GM21576 (cell line): Measurements from ENCODE around the gene CLDN4.
"Not testable (repeated sequence)": the region's sequence is repeated elsewhere in the genome, so short reads cannot be mapped to it uniquely, and the experiment has no call there.

Experiments used
- ATAC-seq: cut with Tn5 transposase; IDR thresholded peaks from one replicate; pipeline ENCODE4 v1.9.1; 2021; ENCODE audit warnings: mild to moderate bottlenecking, moderate library complexity; ENCODE audit not compliant: unreplicated experiment

Gene CLDN4, protein sequence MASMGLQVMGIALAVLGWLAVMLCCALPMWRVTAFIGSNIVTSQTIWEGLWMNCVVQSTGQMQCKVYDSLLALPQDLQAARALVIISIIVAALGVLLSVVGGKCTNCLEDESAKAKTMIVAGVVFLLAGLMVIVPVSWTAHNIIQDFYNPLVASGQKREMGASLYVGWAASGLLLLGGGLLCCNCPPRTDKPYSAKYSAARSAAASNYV

DNA sequence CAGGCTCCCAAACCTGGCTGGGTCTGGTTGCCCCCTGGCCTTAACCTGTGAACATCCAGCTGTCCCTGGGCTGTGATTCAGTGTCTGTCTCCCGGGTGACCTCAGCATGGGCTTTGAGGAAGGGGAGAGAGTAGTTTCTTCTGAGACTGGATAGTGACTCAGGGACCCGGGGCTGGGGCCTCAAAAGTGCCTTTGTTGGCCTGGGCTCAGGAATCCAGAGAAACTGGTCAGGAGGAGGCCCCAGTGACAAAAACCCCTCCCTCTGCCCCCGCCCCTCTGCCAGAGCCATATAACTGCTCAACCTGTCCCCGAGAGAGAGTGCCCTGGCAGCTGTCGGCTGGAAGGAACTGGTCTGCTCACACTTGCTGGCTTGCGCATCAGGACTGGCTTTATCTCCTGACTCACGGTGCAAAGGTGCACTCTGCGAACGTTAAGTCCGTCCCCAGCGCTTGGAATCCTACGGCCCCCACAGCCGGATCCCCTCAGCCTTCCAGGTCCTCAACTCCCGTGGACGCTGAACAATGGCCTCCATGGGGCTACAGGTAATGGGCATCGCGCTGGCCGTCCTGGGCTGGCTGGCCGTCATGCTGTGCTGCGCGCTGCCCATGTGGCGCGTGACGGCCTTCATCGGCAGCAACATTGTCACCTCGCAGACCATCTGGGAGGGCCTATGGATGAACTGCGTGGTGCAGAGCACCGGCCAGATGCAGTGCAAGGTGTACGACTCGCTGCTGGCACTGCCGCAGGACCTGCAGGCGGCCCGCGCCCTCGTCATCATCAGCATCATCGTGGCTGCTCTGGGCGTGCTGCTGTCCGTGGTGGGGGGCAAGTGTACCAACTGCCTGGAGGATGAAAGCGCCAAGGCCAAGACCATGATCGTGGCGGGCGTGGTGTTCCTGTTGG, at the start of gene CLDN4:
TSS of gene CLDN4 (plus strand) at position 316 of the 903 bp plus-strand sequence. CDS start at position 522, 206 bp downstream.
- no peak for ATAC-seq

DNA sequence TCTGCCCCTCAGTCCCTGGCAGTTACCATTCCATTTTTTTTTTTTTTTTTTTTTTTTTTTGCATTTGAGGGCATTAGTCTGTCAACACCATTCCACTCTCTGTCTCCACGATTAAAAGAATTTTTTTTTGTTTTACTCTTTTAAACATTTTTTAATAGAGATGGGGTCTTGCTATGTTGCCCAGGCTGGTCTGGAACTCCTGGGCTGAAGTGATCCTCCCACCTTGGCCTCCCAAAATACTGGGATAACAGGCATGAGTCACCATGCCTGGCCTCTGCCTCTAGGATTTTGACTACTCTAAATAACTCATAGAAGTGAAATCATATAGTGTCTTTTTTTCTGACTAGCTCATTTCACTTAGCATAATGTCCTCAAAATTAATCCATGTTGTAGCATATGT, 44.2 kb upstream of the CLDN4 start:
- ATAC-seq, result no peak

DNA sequence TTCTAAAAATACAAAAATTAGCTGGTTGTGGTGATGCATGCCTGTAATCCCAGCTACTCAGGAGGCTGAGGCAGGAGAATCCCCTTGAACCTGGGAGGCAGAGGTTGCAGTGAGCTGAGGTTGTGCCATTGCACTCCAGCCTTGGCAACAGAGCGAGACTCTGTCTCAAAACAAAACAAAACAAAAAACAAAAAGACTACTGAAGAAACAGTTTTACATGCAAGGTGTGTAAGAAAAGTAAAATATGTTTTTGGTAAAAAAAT, 43.1 kb upstream of the CLDN4 start:
- not testable (repeated sequence) for ATAC-seq

DNA sequence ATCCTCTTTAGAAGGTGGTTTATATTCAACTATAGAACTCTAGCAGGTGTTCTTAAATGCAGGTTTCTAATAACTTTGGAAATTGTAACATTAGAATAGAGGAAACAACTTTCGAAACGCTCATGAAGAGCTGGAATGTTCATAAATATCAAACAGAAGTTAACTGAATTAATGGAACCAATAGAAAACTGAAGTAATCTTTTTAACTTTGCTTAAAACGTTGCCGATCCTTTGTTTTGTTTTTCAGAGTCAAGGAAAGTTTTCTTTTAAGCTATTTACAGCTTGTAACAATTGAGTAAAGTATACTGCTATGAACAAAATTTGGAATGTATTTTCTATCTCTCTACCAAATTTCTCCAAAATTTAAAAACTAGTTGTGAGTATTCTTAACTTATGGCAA, 41.7 kb upstream of the CLDN4 start:
- ATAC-seq, result no peak

DNA sequence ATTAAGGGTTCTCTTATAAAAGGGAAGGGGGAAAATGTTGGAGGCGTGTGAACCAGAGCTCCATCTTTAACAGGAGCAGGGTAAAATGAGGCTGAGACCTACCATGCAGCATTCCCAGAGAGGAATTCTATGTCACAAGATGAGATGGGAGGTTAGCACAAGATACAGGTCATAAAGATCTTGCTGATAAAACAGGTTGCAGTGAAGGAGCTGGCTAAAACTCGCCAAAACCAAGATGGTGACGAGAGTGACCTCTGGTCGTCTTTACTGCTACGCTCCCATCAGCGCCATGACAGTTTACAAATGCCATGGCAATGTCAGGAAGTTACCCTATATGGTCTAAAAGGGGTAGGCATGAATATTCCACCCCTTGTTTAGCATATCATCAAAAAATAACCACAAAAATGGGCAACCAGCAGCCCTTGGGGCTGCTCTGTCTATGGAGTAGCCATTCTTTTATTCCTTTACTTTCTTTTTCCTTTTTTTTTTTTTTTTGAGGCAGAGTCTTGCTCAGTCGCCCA, 39.6 kb upstream of the CLDN4 start:
- ATAC-seq, result not testable (repeated sequence)

DNA sequence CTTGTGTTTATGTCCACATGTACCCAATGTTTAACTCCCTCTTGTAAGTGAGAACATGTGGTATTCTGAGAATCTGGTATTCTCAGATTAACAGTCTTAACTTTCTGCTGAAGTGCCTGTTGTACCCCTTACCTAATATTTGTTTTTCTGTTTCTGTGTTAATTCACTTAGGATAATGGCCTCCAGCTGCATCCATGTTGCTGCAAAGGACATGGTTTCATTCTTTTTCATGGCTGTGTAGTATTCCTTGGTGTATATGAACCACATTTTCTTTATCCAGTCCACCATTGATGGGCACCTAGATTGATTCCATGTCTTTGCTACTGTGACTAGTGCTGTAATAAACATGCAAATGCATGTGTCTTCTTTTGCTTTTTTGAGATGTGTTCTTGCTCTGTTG, 35.6 kb upstream of the CLDN4 start:
- ATAC-seq, result not testable (repeated sequence)

DNA sequence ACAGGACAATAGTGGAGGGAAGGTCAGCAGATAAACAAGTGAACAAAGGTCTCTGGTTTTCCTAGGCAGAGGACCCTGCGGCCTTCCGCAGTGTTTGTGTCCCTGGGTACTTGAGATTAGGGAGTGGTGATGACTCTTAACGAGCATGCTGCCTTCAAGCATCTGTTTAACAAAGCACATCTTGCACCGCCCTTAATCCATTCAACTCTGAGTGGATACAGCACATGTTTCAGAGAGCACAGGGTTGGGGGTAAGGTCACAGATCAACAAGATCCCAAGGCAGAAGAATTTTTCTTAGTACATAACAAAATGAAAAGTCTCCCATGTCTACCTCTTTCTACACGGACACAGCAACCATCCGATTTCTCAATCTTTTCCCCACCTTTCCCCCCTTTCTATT, 34.1 kb upstream of the CLDN4 start:
- not testable (repeated sequence) for ATAC-seq

DNA sequence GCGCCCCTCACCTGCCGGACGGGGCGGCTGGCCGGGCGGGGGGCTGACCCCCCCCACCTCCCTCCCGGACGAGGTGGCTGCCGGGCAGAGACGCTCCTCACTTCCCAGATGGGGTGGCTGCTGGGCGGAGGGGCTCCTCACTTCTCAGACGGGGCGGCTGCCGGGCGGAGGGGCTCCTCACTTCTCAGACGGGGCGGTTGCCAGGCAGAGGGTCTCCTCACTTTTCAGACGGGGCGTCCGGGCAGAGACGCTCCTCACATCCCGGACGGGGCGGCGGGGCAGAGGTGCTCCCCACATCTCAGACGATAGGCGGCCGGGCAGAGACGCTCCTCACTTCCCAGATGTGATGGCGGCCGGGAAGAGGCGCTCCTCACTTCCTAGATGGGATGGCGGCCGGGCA, 33.6 kb upstream of the CLDN4 start:
- ATAC-seq, result not testable (repeated sequence)

DNA sequence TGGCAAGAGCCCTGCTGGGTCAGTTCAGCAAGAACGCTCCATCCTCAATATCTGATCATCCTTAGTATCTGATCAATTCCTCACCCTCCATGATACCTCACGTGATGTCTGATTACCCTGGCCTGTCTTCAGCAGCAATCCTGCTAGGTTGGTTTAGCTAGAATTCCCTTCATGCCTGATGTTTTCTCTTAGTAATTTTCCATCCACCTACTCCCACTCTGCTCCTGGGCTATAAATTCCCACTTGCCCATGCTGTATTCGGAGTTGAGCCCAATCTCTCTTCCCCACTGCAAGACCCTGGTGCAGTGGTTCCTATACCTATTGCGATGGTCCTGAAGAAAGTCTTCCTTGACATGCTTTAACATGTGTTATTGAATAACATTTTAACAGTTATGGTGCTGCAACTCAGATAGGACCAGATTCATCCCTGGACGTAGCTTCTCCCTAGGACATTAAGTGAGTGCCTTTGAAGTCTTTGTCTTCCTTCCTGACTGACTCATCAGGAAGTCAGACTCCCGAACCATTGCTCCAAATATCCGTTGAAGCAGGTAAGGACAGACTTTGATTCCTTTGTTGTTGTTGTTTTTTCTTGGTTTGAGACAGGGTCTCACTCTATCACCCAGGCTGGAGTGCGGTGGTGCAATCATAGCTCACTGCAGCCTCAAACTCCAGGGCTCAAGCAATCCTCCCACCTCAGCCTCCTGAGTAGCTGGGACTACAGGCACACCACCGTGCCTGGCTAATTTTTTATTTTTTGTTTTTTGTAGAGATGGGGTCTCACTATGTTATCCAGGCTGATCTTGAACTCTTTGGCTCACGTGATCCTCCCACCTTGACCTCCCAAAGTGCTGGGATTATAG, 31.3 kb upstream of the CLDN4 start:
- no peak for ATAC-seq

DNA sequence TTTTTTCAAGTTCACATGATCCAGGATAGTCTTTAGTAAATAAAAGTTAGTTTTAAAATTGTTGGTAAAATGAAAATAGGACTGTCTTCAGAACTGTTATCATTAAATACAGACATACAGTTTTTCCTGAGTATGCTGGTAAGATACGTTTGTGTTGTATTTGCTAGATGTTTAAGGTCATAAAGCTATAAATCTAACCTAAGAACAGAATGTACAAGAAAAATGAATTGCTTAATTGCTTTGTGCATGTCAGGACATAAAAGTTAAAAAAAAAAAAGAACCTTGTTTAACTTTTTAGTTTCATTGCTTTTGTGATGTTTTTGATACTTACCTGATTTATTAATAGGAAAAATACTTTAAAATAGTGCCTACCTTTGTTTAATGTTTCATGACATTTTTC, 29.2 kb upstream of the CLDN4 start:
- ATAC-seq, result no peak

DNA sequence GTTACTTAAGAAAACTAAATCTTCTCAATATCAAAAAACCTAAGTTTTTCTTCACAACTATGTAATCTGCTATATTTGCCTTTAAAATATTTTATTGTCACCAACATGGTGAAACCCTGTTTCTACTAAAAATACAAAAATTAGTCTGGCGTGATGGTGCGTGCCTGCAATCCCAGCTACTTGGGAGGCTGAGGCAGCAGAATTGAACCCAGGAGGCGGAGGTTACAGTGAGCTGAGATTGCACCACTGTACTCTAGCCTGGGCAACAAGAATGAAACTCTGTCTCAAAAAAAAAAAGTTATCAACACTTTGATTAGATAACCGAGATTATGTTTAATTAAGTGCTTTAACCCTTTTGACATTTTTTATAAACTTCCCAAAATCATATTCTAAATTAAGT, 28.3 kb upstream of the CLDN4 start:
- ATAC-seq, result no peak

DNA sequence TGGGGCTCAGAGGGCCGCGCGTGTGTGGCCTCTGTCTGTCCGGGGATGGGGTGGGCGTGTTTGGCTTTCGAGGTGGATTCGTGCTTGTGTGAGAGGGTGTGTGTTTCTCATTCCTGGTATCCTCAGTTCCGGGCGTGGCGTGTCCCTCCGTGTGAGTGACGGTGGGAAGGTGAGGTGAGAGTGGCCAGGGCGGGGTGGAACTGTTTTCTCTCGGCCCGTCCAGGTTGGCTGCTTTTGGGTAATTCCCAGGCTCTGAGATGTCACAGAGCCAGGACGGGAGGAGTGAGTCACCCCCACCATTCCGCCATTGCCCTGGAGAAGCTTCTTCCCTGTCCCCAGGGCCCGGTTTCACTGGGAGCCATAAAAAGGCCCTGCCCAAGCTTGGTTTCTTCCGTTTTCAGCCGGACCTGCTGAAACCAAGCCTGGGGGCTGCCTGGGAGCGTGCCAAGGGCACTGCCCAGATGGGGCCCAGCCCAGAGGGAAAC, 21.3 kb upstream of the CLDN4 start:
- ATAC-seq, result no peak

DNA sequence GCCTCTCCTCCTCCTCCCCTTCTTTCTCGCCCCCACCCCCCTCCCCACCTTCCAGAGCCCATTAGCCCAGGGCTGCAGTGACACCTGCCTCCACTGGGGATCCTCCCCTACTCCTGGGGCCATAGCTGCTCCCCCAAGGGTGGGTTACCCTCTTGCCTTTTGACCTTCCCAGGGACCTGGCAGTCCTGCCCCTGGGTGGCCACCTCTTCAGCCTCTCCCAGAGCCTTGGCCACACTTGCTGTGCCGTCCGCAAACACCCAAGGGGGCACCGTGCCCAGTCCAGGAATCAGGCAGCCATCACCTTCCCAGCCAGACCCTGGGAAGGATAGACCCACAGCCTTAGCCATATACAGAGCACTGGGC, 19.8 kb upstream of the CLDN4 start:
- no peak for ATAC-seq

DNA sequence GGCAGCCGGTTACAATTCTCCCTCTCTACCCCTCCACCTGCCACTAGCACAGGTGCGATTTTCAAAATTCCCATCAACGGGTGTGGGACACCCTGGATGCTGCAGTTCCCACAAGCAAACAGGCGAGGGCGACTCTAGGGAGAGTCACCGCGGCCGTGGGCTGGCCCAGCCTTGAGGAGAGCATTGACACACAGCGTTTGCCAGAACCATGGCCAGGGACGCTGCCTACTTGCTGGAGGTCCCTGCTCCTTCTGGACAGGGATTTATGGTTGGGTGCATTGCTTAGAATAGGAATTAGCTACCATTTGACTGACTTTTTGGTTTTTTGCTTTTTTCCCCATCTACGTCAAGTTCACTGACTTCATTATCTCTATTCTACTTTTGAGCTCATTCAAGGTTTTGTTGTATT, 19.0 kb upstream of the CLDN4 start:
- no peak for ATAC-seq

DNA sequence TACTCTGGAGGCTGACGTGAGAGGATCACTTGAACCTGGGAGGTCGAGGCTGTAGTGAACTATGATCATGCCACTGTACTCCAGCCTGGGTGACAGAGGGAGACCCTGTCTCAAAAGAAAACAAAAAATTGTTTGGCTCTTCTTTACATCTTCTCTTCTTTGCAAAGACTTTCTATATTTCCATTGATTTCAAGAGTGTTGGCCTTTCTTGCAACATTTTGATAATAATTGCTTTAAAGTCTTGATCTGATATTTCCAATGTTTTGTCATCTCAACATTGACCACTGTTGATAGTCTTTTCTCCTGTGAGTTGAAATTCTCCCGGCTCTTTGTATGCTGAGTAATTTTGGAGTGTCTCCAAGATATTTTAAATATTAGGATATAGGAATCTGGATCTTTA, 17.8 kb upstream of the CLDN4 start:
- no peak for ATAC-seq

DNA sequence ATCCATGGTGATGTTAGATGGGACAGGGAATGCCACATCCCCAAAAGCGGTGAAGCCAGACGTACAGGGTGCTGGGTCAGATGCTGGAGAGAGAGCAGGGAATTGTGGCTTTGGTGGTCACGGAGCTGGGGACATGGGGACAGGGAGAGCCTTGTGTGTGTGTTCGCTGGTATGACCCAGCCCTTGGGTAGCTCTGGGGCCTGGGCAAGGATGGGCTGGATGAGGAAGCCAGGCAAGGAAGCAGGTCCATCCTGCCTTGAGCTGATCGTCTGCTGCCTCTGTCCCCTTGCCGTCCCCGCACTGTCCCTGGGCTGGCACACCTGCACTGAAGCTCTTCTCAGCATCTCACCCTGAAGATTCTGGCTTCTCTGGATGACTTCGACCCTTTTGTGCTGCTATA, 15.4 kb upstream of the CLDN4 start:
- no peak for ATAC-seq

DNA sequence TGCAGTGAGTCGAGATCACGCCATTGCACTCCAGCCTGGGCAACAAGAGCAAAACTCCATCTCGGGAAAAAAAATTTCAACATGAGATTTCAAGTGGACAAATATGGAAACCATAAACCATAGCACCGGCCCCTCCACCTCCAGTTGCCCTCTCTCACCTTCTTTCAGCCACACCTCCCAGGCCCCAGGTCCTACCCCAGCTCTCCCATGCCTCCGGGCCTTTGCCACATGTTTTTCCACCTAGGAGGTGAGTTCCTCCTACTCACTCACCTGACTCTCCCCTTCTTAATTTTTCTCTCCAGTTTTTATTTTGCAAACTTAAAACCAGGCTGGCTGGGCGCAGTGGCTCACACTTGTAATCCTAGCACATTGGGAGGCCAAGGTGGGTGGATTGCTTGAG, 13.7 kb upstream of the CLDN4 start:
- ATAC-seq, result no peak

DNA sequence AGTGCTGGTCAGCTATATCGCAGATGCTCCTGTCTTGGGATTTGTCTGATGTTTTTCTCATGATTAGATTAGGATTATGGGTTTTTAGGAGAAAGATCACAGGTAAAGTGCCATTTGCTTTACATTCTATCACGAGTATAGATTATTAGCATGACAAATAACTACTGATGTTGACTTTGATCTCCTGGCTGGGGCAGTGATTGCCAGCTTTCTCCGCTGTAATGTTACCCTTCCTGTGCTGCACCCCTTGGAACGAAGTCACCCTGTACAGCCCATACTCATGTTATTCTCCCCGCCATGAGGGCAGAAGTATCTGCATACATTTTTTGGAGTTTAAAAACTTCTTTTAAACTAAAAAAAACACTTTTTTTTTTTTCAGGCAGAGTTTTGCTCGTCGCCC, 10.8 kb upstream of the CLDN4 start:
- no peak for ATAC-seq

DNA sequence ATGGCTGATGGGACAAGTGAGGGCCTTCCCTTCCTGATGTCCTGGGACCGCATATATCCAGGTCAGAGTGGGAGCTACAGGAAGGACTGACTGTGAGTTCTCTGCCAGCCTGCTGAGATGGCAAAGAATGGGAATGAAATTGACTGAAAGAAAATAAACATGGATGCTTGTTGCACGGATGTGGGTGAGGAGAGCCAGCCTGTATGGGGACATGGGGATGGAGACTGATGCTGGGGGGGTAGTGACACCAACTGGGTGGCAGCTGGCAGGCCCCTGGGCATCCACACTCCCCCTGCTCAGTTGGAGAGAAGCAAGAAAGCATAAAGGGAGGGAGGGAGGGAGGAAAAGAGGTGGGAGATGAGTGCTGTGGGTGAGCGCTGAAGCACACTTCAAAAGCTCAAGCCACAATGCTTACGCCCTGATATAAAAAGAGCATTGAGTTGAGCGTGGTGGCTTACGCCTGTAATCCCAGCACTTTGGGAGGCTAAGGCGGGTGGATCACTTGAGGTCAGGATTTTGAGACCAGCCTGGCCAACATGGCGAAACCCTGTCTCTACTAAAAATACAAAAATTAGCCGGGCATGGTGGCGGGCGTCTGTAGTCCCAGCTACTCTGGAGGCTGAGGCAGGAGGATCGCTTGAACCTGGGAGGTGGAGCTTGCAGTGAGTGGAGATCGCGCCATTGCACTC, 9.1 kb upstream of the CLDN4 start:
- not testable (repeated sequence) for ATAC-seq

DNA sequence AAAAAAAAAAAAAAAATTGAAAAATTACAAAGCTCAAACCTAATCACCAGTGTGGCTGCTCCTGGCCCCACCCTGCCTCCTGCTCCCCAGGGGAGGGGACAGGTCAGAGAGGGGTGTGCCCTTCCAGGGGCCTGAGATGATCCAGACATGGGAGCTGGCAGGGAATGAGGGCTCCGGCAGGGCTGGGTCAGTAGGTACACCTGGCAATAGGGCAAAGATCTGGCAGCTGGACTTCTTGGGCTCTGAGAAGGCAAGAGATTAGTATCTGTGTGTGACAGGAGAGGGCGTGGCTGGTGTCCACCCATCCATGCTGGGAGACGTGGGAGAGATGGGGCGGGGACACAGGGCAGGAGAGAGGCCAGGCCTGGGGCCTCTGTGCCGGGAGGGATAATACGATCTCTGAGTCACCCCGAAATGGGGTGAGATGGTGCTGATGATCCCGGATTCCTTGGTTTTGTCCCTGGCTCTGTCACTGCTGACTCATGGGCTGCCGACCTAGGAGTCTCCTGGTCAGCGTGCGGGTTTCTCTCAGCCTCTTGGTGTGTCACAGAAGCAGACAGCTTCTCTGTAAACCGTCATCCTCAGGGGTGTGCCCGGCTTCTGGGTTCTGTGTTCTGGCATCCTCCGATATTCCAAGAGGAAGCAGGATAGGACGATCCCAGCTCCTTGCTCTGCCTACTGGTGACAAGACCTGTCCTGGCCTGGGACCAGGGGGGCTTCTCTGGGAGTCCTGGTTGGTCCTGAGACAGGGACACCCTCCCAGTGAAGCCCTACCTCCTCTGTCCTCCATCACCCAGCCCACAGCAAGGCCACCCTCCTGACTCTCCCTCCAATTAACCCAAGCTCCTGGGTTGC, 8.2 kb upstream of the CLDN4 start:
- no peak for ATAC-seq
